Fibroblast of pulmonary artery (primary cell): Measurements from ENCODE around the gene DLGAP4.

ENCODE experiments used
- DNase-seq: peaks from one replicate; pipeline ENCODE4 v3.0.0-alpha.2; 2010; ENCODE audit warnings: low read depth
- H3K4me3 ChIP-seq: replicated peaks from 2 replicates; pipeline ENCODE4 v1.5.1; 2011; ENCODE audit warnings: low read depth, mild to moderate bottlenecking, control low read depth, low read length, moderate library complexity
- TF ChIP-seq, protein P1 (sequence below): IDR thresholded peaks from 2 replicates; pipeline ENCODE4 v1.5.1; 2011; ENCODE audit warnings: mild to moderate bottlenecking, control low read depth, low read length, inconsistent platforms; ENCODE audit errors: missing control alignments

Gene DLGAP4

DNA sequence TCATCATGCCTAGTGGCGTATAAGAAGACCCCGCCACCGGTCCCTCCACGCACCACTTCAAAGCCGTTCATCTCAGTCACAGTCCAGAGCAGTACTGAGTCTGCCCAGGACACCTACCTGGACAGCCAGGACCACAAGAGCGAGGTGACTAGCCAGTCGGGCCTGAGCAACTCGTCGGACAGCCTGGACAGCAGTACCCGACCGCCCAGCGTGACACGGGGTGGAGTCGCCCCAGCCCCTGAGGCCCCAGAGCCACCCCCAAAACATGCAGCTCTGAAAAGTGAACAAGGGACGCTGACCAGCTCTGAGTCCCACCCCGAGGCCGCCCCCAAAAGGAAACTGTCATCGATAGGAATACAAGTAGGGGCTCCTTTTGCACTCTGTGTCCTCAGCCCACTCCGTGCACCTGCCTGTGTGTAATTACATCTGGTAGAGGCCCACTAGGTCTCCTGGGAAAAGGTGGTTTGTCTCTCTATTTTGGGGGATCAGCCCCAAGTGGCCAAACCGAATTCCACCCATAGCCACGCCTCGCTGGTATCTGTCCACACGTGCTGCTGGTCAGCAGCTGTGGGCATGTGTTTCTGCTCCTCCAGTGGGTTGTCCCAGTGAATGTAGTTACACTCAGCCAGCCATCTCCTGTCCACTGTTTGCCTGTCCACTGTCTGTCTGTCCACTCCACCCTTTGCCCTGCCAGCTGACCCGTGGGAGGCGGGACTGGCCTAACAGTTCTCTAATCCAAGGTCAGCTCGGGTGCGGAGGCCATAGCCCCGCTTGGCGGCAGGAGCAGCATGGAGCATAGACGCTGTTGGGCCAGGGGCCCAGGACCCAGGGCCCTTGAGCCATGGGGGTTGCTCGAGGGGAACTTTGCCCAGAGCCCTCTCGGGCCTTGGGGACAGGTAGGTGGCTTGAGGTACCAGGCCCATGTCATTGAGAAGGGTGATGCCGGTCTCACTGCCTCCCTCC is 190.8 kb downstream of the DLGAP4 start:
- DNase-seq = no peak
- H3K4me3 ChIP-seq = no peak overlapping the region
- TF ChIP-seq, protein P1, sequence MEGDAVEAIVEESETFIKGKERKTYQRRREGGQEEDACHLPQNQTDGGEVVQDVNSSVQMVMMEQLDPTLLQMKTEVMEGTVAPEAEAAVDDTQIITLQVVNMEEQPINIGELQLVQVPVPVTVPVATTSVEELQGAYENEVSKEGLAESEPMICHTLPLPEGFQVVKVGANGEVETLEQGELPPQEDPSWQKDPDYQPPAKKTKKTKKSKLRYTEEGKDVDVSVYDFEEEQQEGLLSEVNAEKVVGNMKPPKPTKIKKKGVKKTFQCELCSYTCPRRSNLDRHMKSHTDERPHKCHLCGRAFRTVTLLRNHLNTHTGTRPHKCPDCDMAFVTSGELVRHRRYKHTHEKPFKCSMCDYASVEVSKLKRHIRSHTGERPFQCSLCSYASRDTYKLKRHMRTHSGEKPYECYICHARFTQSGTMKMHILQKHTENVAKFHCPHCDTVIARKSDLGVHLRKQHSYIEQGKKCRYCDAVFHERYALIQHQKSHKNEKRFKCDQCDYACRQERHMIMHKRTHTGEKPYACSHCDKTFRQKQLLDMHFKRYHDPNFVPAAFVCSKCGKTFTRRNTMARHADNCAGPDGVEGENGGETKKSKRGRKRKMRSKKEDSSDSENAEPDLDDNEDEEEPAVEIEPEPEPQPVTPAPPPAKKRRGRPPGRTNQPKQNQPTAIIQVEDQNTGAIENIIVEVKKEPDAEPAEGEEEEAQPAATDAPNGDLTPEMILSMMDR = no peak

DNA sequence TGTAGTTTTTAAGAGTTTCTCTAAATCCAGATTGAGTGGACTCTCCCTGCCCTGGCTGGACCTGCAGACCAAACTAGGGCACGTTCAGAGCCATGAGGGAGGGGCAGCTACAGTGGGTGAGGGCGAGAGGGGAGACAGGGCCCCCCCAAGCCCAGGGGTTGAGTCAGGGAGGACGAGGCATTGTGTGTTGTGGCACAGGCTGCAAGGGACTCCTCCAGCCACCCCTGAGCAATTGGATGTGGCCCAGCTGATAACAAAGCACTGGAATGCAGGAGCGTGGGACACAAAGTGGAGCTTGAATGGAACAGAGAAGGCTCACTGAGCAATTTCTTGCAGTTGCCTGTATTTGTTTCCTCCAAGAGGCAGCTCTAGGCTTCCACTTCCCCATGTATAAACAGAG is 191.7 kb downstream of the DLGAP4 start:
- peak; percentile 66 for DNase-seq
- TF ChIP-seq, protein P1 = no peak

DNA sequence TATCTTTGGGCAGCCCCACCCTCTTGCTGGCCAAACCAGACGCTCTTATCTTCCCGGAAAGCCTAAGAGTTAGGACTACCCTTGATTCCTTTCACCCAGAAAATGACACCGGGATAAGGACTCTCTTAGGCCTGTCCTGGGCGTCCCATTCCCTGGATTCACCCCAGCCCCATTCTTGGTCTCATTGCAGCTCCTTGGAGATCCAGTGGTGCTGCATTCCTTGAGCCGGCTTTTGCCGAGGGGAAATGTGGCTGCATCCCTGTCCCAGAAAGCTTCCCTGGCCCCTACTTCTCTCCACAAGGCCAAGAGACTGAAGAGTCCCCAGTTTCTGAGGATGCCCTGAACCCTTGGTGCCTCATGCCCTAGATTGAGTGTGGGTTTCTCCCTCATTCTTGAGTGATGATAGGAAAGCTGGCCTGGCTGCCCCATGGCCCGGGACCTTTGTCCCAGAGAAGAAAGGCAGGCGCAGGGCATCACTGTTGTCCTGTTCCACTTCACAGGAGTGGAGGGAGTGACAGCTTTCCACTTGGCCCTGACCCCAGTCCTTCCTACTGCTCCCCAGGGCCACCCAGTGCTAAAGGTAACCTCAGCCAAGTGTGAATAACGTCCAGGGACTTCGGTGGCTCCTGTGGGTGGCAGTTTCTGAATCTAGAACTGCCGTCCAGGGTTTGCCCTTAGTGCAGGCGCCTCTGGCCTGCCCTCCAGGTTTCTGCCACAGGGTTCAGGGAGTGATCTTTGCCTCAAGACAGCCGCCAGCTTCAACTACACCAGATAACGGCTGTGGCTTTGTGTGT is 192.4 kb downstream of the DLGAP4 start:
- TF ChIP-seq, protein P1 = no peak
- no peak overlapping the region for H3K4me3 ChIP-seq
- no peak for DNase-seq

More for the DNA sequence above, 191.7 kb downstream of the DLGAP4 start:
- no peak overlapping the region for H3K4me3 ChIP-seq

DNA sequence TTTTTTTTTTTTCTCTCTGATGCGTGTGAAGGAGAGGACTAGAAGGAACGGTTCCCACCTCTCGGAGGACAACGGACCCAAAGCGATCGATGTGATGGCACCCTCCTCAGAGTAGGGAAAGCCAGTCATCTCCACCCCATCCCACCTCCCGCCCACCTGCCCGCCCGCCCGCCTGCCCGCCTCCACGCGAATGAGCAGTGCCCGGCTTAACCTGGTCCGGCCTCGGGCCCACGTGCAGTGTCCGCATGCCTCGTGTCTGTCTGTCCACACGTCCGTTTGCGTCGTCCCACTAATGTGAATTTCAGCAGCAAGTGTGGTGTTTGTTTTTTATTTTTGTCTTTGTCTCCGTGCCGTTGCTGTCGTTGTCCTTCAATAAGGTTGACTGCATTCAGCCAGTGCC is 193.1 kb downstream of the DLGAP4 start:
- TF ChIP-seq, protein P1 = no peak
- H3K4me3 ChIP-seq = no peak overlapping the region
- DNase-seq = no peak

DNA sequence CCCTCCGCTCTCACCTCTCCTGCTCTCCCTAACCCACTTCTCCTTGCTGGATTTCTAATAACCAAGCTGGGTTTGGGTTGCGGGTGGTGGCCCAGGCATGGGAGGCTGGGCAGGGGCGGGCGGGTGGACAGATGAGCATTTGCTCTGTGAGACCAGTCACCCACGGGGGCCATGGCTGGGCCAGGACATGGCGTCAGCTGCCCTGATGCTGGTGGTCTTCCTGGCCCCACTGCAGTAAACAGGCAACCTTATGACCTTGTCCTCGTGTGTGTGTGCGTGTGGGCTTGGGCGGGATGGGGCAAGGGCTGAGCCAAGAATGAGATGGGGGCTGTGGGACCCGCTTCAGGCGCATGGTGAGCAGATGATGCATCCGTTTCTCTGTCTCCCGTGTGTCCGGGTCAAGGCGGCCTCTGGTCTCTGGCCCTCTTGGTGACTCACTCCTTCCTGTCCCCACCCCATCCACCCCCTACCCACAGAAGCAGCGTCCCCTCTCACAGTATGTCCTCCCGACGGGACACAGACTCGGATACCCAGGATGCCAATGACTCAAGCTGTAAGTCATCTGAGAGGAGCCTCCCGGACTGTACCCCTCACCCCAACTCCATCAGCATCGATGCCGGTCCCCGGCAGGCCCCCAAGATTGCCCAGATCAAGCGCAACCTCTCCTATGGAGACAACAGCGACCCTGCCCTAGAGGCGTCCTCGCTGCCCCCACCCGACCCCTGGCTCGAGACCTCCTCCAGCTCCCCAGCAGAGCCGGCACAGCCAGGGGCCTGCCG is 193.8 kb downstream of the DLGAP4 start:
- DNase-seq = no peak
- H3K4me3 ChIP-seq = no peak overlapping the region
- TF ChIP-seq, protein P1 = no peak

DNA sequence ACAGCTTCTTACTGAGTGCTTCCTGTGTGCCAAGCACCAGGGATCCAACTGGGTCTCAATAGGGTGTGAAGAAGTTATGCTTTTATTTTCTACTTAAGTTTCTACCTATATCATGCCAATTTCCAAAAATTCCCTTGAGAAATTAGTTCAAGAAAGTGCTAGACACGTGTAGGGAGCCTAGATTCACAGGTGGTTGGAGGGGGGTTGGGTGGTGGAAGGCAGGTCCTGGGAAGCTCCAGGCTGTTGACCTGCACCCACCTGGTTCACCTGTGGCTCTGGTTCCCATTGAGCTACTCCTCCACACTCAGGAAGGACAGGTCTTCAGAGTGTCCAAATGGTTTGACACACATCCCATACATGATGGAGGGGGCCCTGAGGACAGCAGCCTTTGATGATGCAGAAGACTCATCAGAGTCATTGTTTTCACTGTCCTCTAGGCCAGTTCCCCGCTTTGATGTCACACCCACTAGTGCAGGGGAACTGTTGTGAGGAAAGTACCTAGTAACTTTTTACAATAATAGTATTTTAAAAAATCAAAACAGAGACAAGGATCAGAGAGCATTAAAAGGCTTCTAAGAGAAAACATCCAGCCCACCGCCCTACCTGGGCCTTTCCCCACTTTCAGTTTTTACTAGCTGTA is 195.3 kb downstream of the DLGAP4 start:
- TF ChIP-seq, protein P1 = no peak
- H3K4me3 ChIP-seq = no peak overlapping the region
- DNase-seq = no peak
